H9 (cell line): ENCODE data around the gene SASH3. TPM values are rescaled to one million over a fixed set of nuclear protein-coding genes. Genes with fewer than 3 reads are reported as not detected.

Experiments used
- DNase-seq: peaks from one replicate; pipeline ENCODE4 v3.0.0-alpha.2; 2017
- H2AFZ ChIP-seq: one replicate; pipeline ENCODE4 v1.6.1; 2013; ENCODE audit warnings: mild to moderate bottlenecking, low read length, control low read depth, moderate library complexity
- H2AK5ac ChIP-seq: 2 replicates; pipeline ENCODE4 v1.6.1; 2013; ENCODE audit warnings: low read length, control low read depth, mixed read lengths; ENCODE audit not compliant: insufficient read length
- H2BK120ac ChIP-seq: one replicate; pipeline ENCODE4 v1.6.1; 2013; ENCODE audit warnings: low read depth, mild to moderate bottlenecking, low read length, control low read depth, inconsistent platforms; ENCODE audit not compliant: poor library complexity, severe bottlenecking
- H2BK12ac ChIP-seq: 2 replicates; pipeline ENCODE4 v1.6.1; 2013; ENCODE audit warnings: low read length, control low read depth, mixed read lengths, low read depth; ENCODE audit not compliant: insufficient read length
- H2BK15ac ChIP-seq: 2 replicates; pipeline ENCODE4 v1.6.1; 2013; ENCODE audit warnings: low read depth, low read length, control low read depth
- H2BK20ac ChIP-seq: one replicate; pipeline ENCODE4 v1.6.1; 2013; ENCODE audit warnings: low read depth, mild to moderate bottlenecking, low read length, control low read depth, inconsistent platforms; ENCODE audit not compliant: poor library complexity, severe bottlenecking
- H2BK5ac ChIP-seq: 2 replicates; pipeline ENCODE4 v1.6.1; 2013; ENCODE audit warnings: low read length, control low read depth, mixed read lengths; ENCODE audit not compliant: insufficient read length
- H3K14ac ChIP-seq: 2 replicates; pipeline ENCODE4 v1.6.1; 2013; ENCODE audit warnings: low read length, control low read depth; ENCODE audit not compliant: insufficient read depth
- H3K18ac ChIP-seq: 2 replicates; pipeline ENCODE4 v1.6.1; 2013; ENCODE audit warnings: low read depth, mild to moderate bottlenecking, mixed read lengths, low read length, control low read depth; ENCODE audit not compliant: insufficient read length
- H3K23ac ChIP-seq: 2 replicates; pipeline ENCODE4 v1.6.1; 2013; ENCODE audit warnings: low read length, control low read depth, mixed read lengths, low read depth; ENCODE audit not compliant: insufficient read length
- H3K23me2 ChIP-seq: 2 replicates; pipeline ENCODE4 v1.6.1; 2013; ENCODE audit warnings: low read depth, mild to moderate bottlenecking, mixed read lengths, low read length, control low read depth; ENCODE audit not compliant: insufficient read length, poor library complexity, severe bottlenecking
- H3K27ac ChIP-seq: 2 replicates; pipeline ENCODE4 v1.5.1; 2013; ENCODE audit warnings: low read length, control low read depth, mixed read lengths, low read depth; ENCODE audit not compliant: insufficient read length
- H3K27me3 ChIP-seq: 2 replicates; pipeline ENCODE4 v1.6.1; 2013; ENCODE audit warnings: low read length, control low read depth, inconsistent platforms; ENCODE audit not compliant: insufficient read depth
- H3K4ac ChIP-seq: 2 replicates; pipeline ENCODE4 v1.6.1; 2013; ENCODE audit warnings: low read depth, mild to moderate bottlenecking, control low read depth, inconsistent platforms, low read length, moderate library complexity
- H3K4me1 ChIP-seq: 2 replicates; pipeline ENCODE4 v1.6.1; 2013; ENCODE audit warnings: low read length, control low read depth, inconsistent platforms; ENCODE audit not compliant: insufficient read depth
- H3K4me2 ChIP-seq: 2 replicates; pipeline ENCODE4 v1.6.1; 2013; ENCODE audit warnings: low read length, control low read depth, mixed read lengths; ENCODE audit not compliant: insufficient read length, insufficient read depth
- H3K56ac ChIP-seq: 2 replicates; pipeline ENCODE4 v1.6.1; 2013; ENCODE audit warnings: low read depth, mild to moderate bottlenecking, mixed read lengths, low read length, control low read depth; ENCODE audit not compliant: insufficient read length
- H3K79me1 ChIP-seq: 2 replicates; pipeline ENCODE4 v1.6.1; 2013; ENCODE audit warnings: low read depth, mild to moderate bottlenecking, moderate library complexity, low read length, control low read depth, inconsistent platforms; ENCODE audit not compliant: insufficient read depth, poor library complexity, severe bottlenecking
- H3K79me2 ChIP-seq: 2 replicates; pipeline ENCODE4 v1.6.1; 2013; ENCODE audit warnings: low read length, control low read depth, inconsistent platforms; ENCODE audit not compliant: insufficient read depth
- H3K9ac ChIP-seq: 2 replicates; pipeline ENCODE4 v1.6.1; 2013; ENCODE audit warnings: low read length, control low read depth, mixed read lengths; ENCODE audit not compliant: insufficient read length; ENCODE audit errors: extremely low read depth
- H3K9me3 ChIP-seq: one replicate; pipeline ENCODE4 v1.6.1; 2013; ENCODE audit warnings: low read depth, low read length, inconsistent platforms; ENCODE audit not compliant: control insufficient read depth
- H3T11ph ChIP-seq: one replicate; pipeline ENCODE4 v1.6.1; 2013; ENCODE audit warnings: mild to moderate bottlenecking, low read length, control low read depth, inconsistent platforms
- H4K20me1 ChIP-seq: one replicate; pipeline ENCODE4 v1.6.1; 2013; ENCODE audit not compliant: control insufficient read depth, insufficient read length, insufficient read depth
- H4K5ac ChIP-seq: 2 replicates; pipeline ENCODE4 v1.6.1; 2013; ENCODE audit warnings: low read depth, mild to moderate bottlenecking, mixed read lengths, low read length, control low read depth; ENCODE audit not compliant: insufficient read length
- H4K8ac ChIP-seq: replicated peaks from 2 replicates; pipeline ENCODE4 v1.6.1; 2013; ENCODE audit warnings: low read length, control low read depth, mixed read lengths, low read depth; ENCODE audit not compliant: insufficient read length
- H4K91ac ChIP-seq: 2 replicates; pipeline ENCODE4 v1.6.1; 2013; ENCODE audit warnings: low read depth, mild to moderate bottlenecking, moderate library complexity, mixed read lengths, low read length, control low read depth; ENCODE audit not compliant: insufficient read length
- H3K27ac Mint-ChIP-seq, 3 experiments: 2 replicates in 2 of 3; 3 replicates in 1 of 3; pipeline ENCODE4 v1.8.0; 2020 to 2021; ENCODE audit warnings: mixed read lengths in 3 of 3, mild to moderate bottlenecking in 1 of 3, moderate library complexity in 1 of 3
- H3K27me3 Mint-ChIP-seq: 2 replicates; pipeline ENCODE4 v1.8.0; 2021; ENCODE audit warnings: low read depth, mild to moderate bottlenecking, moderate library complexity, mixed read lengths
- H3K36me3 Mint-ChIP-seq, 3 experiments: 2 replicates in 2 of 3; 3 replicates in 1 of 3; pipeline ENCODE4 v1.8.0; 2020 to 2021; ENCODE audit warnings: low read depth in 3 of 3, mixed read lengths in 3 of 3; ENCODE audit not compliant: insufficient read depth in 1 of 3
- H3K4me1 Mint-ChIP-seq, 2 experiments: 2 replicates each; pipeline ENCODE4 v1.8.0; 2020; ENCODE audit warnings: mixed read lengths in 2 of 2
- H3K4me3 Mint-ChIP-seq, 2 experiments: 2 replicates in 1 of 2; 3 replicates in 1 of 2; pipeline ENCODE4 v1.8.0; 2020 to 2021; ENCODE audit warnings: mild to moderate bottlenecking in 2 of 2, mixed read lengths in 2 of 2, moderate library complexity in 1 of 2
- H3K9me3 Mint-ChIP-seq, 2 experiments: 2 replicates in 1 of 2; 3 replicates in 1 of 2; pipeline ENCODE4 v1.8.0; 2020; ENCODE audit warnings: mild to moderate bottlenecking in 2 of 2, mixed read lengths in 2 of 2, moderate library complexity in 1 of 2
- WGBS: extraction: QIAGEN DNeasy Blood & Tissue Kit; methylation state at CpG from one replicate; pipeline ENCODE4 v1.1.7; 2013; ENCODE audit warnings: missing lambda C conversion rate, low lambda C conversion rate, mixed read lengths; ENCODE audit not compliant: insufficient read length; ENCODE audit errors: extremely low coverage; 5-methylcytosine and 5-hydroxymethylcytosine counted together
- total RNA-seq: library from RNA; stranded (reverse); gene quantifications from 2 replicates; pipeline ENCODE4 v1.2.1, GENCODE V29; 2021
- TF ChIP-seq, protein P1 (sequence below): fragments of 200-600 bp; sonication (generic); conservative IDR thresholded peaks from 3 replicates; pipeline ENCODE4 v1.8.0; 2021; ENCODE audit warnings: antibody characterized with exemption, mild to moderate bottlenecking

The SASH3 gene
- total RNA-seq, 1 experiment from 2014 or later = not detected

- no peaks in the 10 kb centered on the region for H3K79me2 ChIP-seq
- no peak overlapping the region for H3K23ac ChIP-seq
- Mint-ChIP-seq H3K36me3 (peaks cover 20 to 33% (median 27%) of the 10 kb centered on the region in 3 experiments), H3K4me3 (no peak overlapping the region), H3K27ac (no peak overlapping the region), H3K4me1 (no peaks in the 10 kb centered on the region), H3K9me3 (peaks cover 0 to 50% of the 10 kb centered on the region in 2 experiments; a peak in 2 of 5 replicates), H3K27me3 (no peaks in the 10 kb centered on the region; the same call in 1 of the 2 replicates)
- H2BK20ac ChIP-seq = no peak overlapping the region
- H2AK5ac ChIP-seq = no peak overlapping the region
- no CpG with 5 or more reads among the region's 2 CpGs for WGBS
- no peak overlapping the region for H3K27ac ChIP-seq
- H2AFZ ChIP-seq = no peak overlapping the region
- no peak overlapping the region for H3K4me2 ChIP-seq
- no peak overlapping the region for H3K18ac ChIP-seq
- H3K23me2 ChIP-seq = no peaks in the 10 kb centered on the region
- H2BK15ac ChIP-seq = no peak overlapping the region
- H2BK5ac ChIP-seq = no peak overlapping the region
- H3K4ac ChIP-seq = no peak overlapping the region
- H3K27me3 ChIP-seq = no peaks in the 10 kb centered on the region
- H3K9me3 ChIP-seq = peaks cover 5% of the 10 kb centered on the region
- H2BK12ac ChIP-seq = no peak overlapping the region
- H4K5ac ChIP-seq = no peak overlapping the region
- no peak for DNase-seq
- H2BK120ac ChIP-seq = no peak overlapping the region
- H3K79me1 ChIP-seq = no peaks in the 10 kb centered on the region
- H4K20me1 ChIP-seq = no peaks in the 10 kb centered on the region
- no peak overlapping the region for H3K9ac ChIP-seq
- no peak overlapping the region for H3K56ac ChIP-seq
- no peak overlapping the region for H4K91ac ChIP-seq
- no peak overlapping the region for H4K8ac ChIP-seq
- no peaks in the 10 kb centered on the region for H3K4me1 ChIP-seq
- TF ChIP-seq, protein P1, sequence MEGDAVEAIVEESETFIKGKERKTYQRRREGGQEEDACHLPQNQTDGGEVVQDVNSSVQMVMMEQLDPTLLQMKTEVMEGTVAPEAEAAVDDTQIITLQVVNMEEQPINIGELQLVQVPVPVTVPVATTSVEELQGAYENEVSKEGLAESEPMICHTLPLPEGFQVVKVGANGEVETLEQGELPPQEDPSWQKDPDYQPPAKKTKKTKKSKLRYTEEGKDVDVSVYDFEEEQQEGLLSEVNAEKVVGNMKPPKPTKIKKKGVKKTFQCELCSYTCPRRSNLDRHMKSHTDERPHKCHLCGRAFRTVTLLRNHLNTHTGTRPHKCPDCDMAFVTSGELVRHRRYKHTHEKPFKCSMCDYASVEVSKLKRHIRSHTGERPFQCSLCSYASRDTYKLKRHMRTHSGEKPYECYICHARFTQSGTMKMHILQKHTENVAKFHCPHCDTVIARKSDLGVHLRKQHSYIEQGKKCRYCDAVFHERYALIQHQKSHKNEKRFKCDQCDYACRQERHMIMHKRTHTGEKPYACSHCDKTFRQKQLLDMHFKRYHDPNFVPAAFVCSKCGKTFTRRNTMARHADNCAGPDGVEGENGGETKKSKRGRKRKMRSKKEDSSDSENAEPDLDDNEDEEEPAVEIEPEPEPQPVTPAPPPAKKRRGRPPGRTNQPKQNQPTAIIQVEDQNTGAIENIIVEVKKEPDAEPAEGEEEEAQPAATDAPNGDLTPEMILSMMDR = no peak
- no peak overlapping the region for H3T11ph ChIP-seq
- H3K14ac ChIP-seq = no peak overlapping the region
Measured at GRCh38 chrX:129818123-129818522, 38.4 kb downstream of the SASH3 start.
